ENCODE results near the gene NKAIN4. TPM values are rescaled to one million over a fixed set of nuclear protein-coding genes. Genes with fewer than 3 reads are reported as not detected.

NKAIN4 gene
- total and polyA plus RNA-seq, 2 donors (not counting 1 experiment from before 2014, with no cell fraction given) = not detected

DNA sequence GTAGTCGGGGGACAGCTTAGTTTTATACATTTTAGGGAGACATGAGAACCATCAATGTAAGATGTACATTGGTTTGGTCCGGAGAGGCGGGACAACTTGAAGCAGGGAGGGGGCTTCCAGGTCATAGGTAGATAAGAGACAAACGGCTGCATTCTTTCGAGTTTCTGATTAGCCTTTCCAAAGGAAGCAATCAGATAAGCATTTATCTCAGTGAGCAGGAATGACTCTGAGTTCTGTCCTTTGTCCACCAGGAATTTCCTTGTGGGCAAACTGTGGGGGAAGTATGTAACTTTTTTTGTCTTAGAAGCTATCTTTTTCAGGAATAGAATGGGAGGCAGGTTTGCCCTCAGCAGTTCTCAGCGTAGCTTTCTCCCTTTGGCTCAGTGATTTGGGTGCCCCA lies 39.7 kb downstream of the NKAIN4 start:
- no peak for ATAC-seq (ENCODE audit: low read depth)
- Histone ChIP-seq H4K20me1 (ENCODE audit: control insufficient read depth, insufficient read depth, low read length, poor library complexity, severe bottlenecking) (peaks cover 51% of the 10 kb centered on the region), H3K4me3 (ENCODE audit: control extremely low read depth in 1 of 5, extremely low read depth in 1 of 5, insufficient read depth in 1 of 5, low read depth in 2 of 5, low read length in 4 of 5) (no peak overlapping the region), H3K4me2 (replicated peaks; ENCODE audit: low read depth, low read length, poor library complexity, severe bottlenecking) (peak overlapping the region; percentile 85), H2AFZ (ENCODE audit: insufficient read depth, low read depth, low read length, poor library complexity, severe bottlenecking) (no peak overlapping the region), H3K27me3 (replicated peaks in 1 of 4; ENCODE audit: control extremely low read depth in 1 of 4, control insufficient read depth in 3 of 4, insufficient read depth in 4 of 4, low read length in 3 of 4) (no peaks in the 10 kb centered on the region), H3K4me1 (ENCODE audit: control insufficient read depth in 2 of 2, insufficient read depth in 2 of 2, low read length in 2 of 2) (peaks cover 16 to 30% of the 10 kb centered on the region in 2 donors), H3K36me3 (replicated peaks in 1 of 2; ENCODE audit: control extremely low read depth in 1 of 2, control insufficient read depth in 1 of 2, extremely low read depth in 1 of 2, insufficient read depth in 2 of 2, low read length in 1 of 2) (peaks cover 0 to 38% of the 10 kb centered on the region in 2 experiments), H3K27ac (ENCODE audit: low read length in 2 of 2) (no peak overlapping the region), H3K9ac (ENCODE audit: low read length) (no peak overlapping the region), H3K9me3 (ENCODE audit: control extremely low read depth in 1 of 3, control insufficient read depth in 2 of 3, insufficient read depth in 1 of 3, low read length in 2 of 3) (no peaks in the 10 kb centered on the region), H3K79me2 (ENCODE audit: control insufficient read depth, insufficient read depth, low read length) (peaks cover 67% of the 10 kb centered on the region)
- intact Hi-C loops (cut with micrococcal nuclease) = no loop called here
- POLR2A ChIA-PET = interaction anchor here (0.5 to 0.6 kb wide), 2 partner anchors 15 to 58 kb away, joined by 4 to 5 read pairs; partner anchors contain the start of gene ARFGAP1
- peak overlapping the region; percentile 86 for H3K27ac Mint-ChIP-seq
- 71% methylated on average over 5 of the region's 6 CpGs for WGBS (ENCODE audit: insufficient coverage)
- H3K9me3 Mint-ChIP-seq (ENCODE audit: insufficient read depth) = no peaks in the 10 kb centered on the region
- CTCF ChIA-PET = interaction anchor here (0.7 to 4.7 kb wide), 2 partner anchors 9 to 66 kb away, joined by 3 to 27 read pairs; no protein-coding TSS in a partner anchor
- H3K4me3 Mint-ChIP-seq = peak overlapping the region; percentile 88
- DNase-seq = no peak
- TF ChIP-seq CTCF (IDR thresholded peaks at IDR 0.05) (no peak), EZH2 (IDR thresholded peaks at IDR 0.05; ENCODE audit: borderline replicate concordance, insufficient read depth, low read depth, low read length, poor library complexity, severe bottlenecking) (no peak)
- no peaks in the 10 kb centered on the region for H3K27me3 Mint-ChIP-seq
- peaks cover 46% of the 10 kb centered on the region for H3K4me1 Mint-ChIP-seq

DNA sequence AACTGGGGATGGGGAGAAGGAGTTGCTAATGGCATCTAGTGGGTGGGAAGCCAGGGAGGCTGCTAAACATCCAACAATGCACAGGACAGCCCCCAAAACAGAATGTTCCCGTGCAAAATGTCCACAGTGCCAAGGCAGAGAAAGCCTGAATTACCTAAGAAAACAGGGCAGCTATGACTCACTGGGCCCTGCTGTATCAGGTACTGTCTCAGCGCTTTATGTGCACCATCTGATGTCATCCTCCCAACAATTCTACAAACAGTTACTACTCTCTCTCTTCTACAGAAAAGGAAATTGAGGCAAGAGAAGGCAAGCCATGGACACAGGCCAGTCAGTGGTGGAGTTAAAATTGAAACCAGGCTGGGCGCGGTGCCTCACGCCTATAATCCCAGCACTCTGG lies 41.5 kb downstream of the NKAIN4 start:
- ChIA-PET CTCF (interaction anchor here (4.7 kb wide), 1 partner anchor 11 kb away, joined by 27 read pairs; no protein-coding TSS in a partner anchor), POLR2A (no interaction called here)
- Histone ChIP-seq H3K36me3 (replicated peaks in 1 of 2; ENCODE audit: control extremely low read depth in 1 of 2, control insufficient read depth in 1 of 2, extremely low read depth in 1 of 2, insufficient read depth in 2 of 2, low read length in 1 of 2) (peaks cover 0 to 48% of the 10 kb centered on the region in 2 experiments), H3K9ac (ENCODE audit: low read length) (no peak overlapping the region), H3K79me2 (ENCODE audit: control insufficient read depth, insufficient read depth, low read length) (peaks cover 83% of the 10 kb centered on the region), H3K4me3 (ENCODE audit: control extremely low read depth in 1 of 5, extremely low read depth in 1 of 5, insufficient read depth in 1 of 5, low read depth in 2 of 5, low read length in 4 of 5) (no peak overlapping the region), H3K4me1 (ENCODE audit: control insufficient read depth in 2 of 2, insufficient read depth in 2 of 2, low read length in 2 of 2) (peaks cover 16 to 30% of the 10 kb centered on the region in 2 donors), H4K20me1 (ENCODE audit: control insufficient read depth, insufficient read depth, low read length, poor library complexity, severe bottlenecking) (peaks cover 67% of the 10 kb centered on the region), H2AFZ (ENCODE audit: insufficient read depth, low read depth, low read length, poor library complexity, severe bottlenecking) (no peak overlapping the region), H3K9me3 (ENCODE audit: control extremely low read depth in 1 of 3, control insufficient read depth in 2 of 3, insufficient read depth in 1 of 3, low read length in 2 of 3) (no peaks in the 10 kb centered on the region), H3K27me3 (replicated peaks in 1 of 4; ENCODE audit: control extremely low read depth in 1 of 4, control insufficient read depth in 3 of 4, insufficient read depth in 4 of 4, low read length in 3 of 4) (no peaks in the 10 kb centered on the region), H3K27ac (ENCODE audit: low read length in 2 of 2) (no peak overlapping the region), H3K4me2 (replicated peaks; ENCODE audit: low read depth, low read length, poor library complexity, severe bottlenecking) (no peak overlapping the region)
- 90% methylated on average over 2 of the region's 5 CpGs for WGBS (ENCODE audit: insufficient coverage)
- Mint-ChIP-seq H3K9me3 (ENCODE audit: insufficient read depth) (no peaks in the 10 kb centered on the region), H3K27me3 (no peaks in the 10 kb centered on the region), H3K27ac (no peak overlapping the region), H3K4me1 (peaks cover 48% of the 10 kb centered on the region), H3K4me3 (no peak overlapping the region)
- ATAC-seq (ENCODE audit: low read depth) (no peak), DNase-seq (no peak)
- TF ChIP-seq CTCF (IDR thresholded peaks at IDR 0.05) = no peak
- no peak for TF ChIP-seq EZH2 (IDR thresholded peaks at IDR 0.05; ENCODE audit: borderline replicate concordance, insufficient read depth, low read depth, low read length, poor library complexity, severe bottlenecking)
- intact Hi-C loops (cut with micrococcal nuclease) = no loop called here
